HepG2 (cell line): Measurements from ENCODE around the gene HK2. TPM values are rescaled to one million over a fixed set of nuclear protein-coding genes. Genes with fewer than 3 reads are reported as not detected.

Experiments
- EHMT2 ChIP-seq: fragments of 200-600 bp; sonication (generic); IDR thresholded peaks from 2 replicates; pipeline ENCODE4 v1.7.0; 2017; ENCODE audit warnings: antibody characterized with exemption, low read depth, low read length, borderline replicate concordance
- EZH2 ChIP-seq: conservative IDR thresholded peaks from 2 replicates; pipeline ENCODE4 v1.6.1; 2012; ENCODE audit warnings: mild to moderate bottlenecking, low read depth, low read length, moderate library complexity
- GTF3A ChIP-seq: sonication (generic); formaldehyde crosslinking; conservative IDR thresholded peaks from 2 replicates; pipeline ENCODE4 v1.4.0; 2020; ENCODE audit warnings: mild to moderate bottlenecking, missing genetic modification reagents
- KAT2B ChIP-seq: fragments of 150-350 bp; IDR thresholded peaks from 2 replicates; pipeline ENCODE4 v1.6.1; 2014; ENCODE audit warnings: low read depth, low read length, borderline replicate concordance
- MEF2D ChIP-seq: sonication (generic); formaldehyde crosslinking; IDR thresholded peaks from 2 replicates; pipeline ENCODE4 v1.5.1; 2020; ENCODE audit warnings: mild to moderate bottlenecking, missing genetic modification reagents
- NKX3-1 ChIP-seq: sonication (generic); formaldehyde crosslinking; IDR thresholded peaks from 2 replicates; pipeline ENCODE4 v1.5.0; 2020; ENCODE audit warnings: missing genetic modification reagents
- NONO ChIP-seq, 2 experiments: fragments of 450-650 bp in 1 of 2; sonication (generic) in 1 of 2; formaldehyde crosslinking in 1 of 2; IDR thresholded peaks in 1 of 2; conservative IDR thresholded peaks in 1 of 2; 2 replicates each; pipeline versions ENCODE4 v1.6.1 to v1.8.0; 2017 to 2022; ENCODE audit warnings: mild to moderate bottlenecking in 1 of 2, missing genetic modification reagents in 1 of 2, moderate library complexity in 1 of 2
- RBM22 ChIP-seq: fragments of 200-400 bp; formaldehyde crosslinking; optimal IDR thresholded peaks from 2 replicates; pipeline ENCODE3; 2017; ENCODE audit warnings: mild to moderate bottlenecking, low read length, moderate library complexity
- SALL1 ChIP-seq: sonication (generic); formaldehyde crosslinking; IDR thresholded peaks from 2 replicates; pipeline ENCODE4 v1.8.0; 2022; ENCODE audit warnings: mild to moderate bottlenecking, missing genetic modification reagents
- SMAD3 ChIP-seq: sonication (generic); formaldehyde crosslinking; IDR thresholded peaks from 2 replicates; pipeline ENCODE4 v1.4.0; 2020; ENCODE audit warnings: missing genetic modification reagents
- SNAI1 ChIP-seq: sonication (generic); formaldehyde crosslinking; IDR thresholded peaks from 2 replicates; pipeline ENCODE4 v1.5.0; 2020; ENCODE audit warnings: mild to moderate bottlenecking, missing genetic modification reagents, borderline replicate concordance
- ZNF296 ChIP-seq: sonication (generic); formaldehyde crosslinking; conservative IDR thresholded peaks from 2 replicates; pipeline ENCODE4 v1.5.0; 2020; ENCODE audit warnings: mild to moderate bottlenecking, missing genetic modification reagents
- ZNF3 ChIP-seq: IDR thresholded peaks from 2 replicates; pipeline ENCODE4 v1.7.0; 2017; ENCODE audit warnings: inconsistent platforms
- ZNF350 ChIP-seq: sonication (generic); formaldehyde crosslinking; IDR thresholded peaks from 2 replicates; pipeline ENCODE4 v1.4.0; 2020; ENCODE audit warnings: mild to moderate bottlenecking, low read depth, missing genetic modification reagents, borderline replicate concordance
- ZNF382 ChIP-seq: sonication (generic); formaldehyde crosslinking; IDR thresholded peaks from 2 replicates; pipeline ENCODE4 v1.5.0; 2020; ENCODE audit warnings: missing genetic modification reagents, mild to moderate bottlenecking, borderline replicate concordance
- polyA plus RNA-seq, 8 experiments: library from polyadenylated mRNA; depleted of rRNA in 3 of 8; stranded (reverse) in 7 of 8; unstranded in 1 of 8; fragments of >200 nt; fragmentation: Illumina TruSeq in 4 of 8; extraction: Trizol in 4 of 8; gene quantifications; 2 replicates each; pipeline versions ENCODE4 v1.2.1 to v1.2.3, GENCODE V29; 2011 to 2016; ENCODE audit warnings: low read depth in 4 of 8, missing spikeins in 1 of 8, mixed read lengths in 1 of 8; ENCODE audit not compliant: insufficient read depth in 1 of 8
- total RNA-seq, 5 experiments: library from RNA; depleted of rRNA; stranded (reverse); fragments of >200 nt; fragmentation: Illumina TruSeq; extraction: Trizol; gene quantifications; 2 replicates each; pipeline ENCODE4 v1.2.3, GENCODE V29; 2016; ENCODE audit warnings: low read depth in 1 of 5
- TF ChIP-seq, protein P1 (sequence below): sonication (generic); formaldehyde crosslinking; IDR thresholded peaks from 2 replicates; pipeline ENCODE4 v1.4.0; 2020; ENCODE audit warnings: missing genetic modification reagents, mild to moderate bottlenecking, borderline replicate concordance
- TF ChIP-seq, protein P2 (sequence below): sonication (generic); formaldehyde crosslinking; conservative IDR thresholded peaks from 2 replicates; pipeline ENCODE4 v1.4.0; 2020; ENCODE audit warnings: mild to moderate bottlenecking, missing genetic modification reagents, moderate library complexity
- TF ChIP-seq, protein P3 (sequence below): sonication (generic); formaldehyde crosslinking; IDR thresholded peaks from 2 replicates; pipeline ENCODE4 v1.5.0; 2020; ENCODE audit warnings: missing genetic modification reagents
- TF ChIP-seq, protein P4 (sequence below): sonication (generic); formaldehyde crosslinking; IDR thresholded peaks from 2 replicates; pipeline ENCODE4 v1.4.0; 2020; ENCODE audit warnings: missing genetic modification reagents

The HK2 gene
- total and polyA plus RNA-seq, 2 of the 13 experiments (the other 11 are each of a cell fraction or from before 2014, with no cell fraction given) = 13.2 to 101 TPM

DNA sequence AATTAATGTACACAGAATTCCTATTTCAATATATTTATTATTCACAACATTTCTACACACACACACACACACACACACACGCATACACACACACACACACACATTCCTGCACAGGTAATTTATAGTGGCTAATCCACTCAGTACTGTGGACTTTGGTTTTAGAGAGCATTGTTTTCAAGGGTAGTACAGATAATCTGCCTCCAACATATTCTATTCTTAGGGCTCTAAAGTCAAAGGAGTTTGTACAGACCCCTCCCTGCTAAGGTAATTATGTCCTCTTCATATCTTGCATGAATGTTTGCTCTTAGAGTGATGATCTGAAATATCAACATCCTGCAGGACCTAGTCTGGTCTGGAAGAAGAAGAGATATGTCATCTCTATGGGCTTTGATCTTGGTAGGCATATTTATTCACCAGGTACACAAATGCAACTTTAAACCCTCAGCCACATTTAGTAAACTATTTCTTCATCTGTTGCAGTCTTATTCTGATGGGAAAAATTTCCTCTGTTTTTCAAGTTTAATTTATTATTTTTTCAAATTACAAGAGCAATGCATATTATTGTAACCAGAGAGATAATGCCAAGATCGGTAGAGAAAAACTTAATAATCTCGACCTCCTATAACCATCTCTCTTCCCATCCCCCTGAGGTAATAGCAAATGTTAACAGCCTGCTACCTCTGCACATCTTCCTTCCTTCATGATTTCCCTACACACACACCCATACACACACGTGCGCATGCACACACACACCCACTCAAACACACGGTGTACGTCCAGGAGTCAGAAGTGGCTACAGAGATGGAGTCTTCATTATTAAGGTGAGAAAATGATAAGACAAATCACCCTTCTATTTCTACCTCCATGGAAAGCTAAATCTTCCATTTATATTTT, 106.2 kb downstream of the HK2 start (continued):
- TF ChIP-seq SALL1 (CRISPR knock-in tag) = peak; percentile 92
- TF ChIP-seq SMAD3 (CRISPR knock-in tag) = peak; percentile 91; the same call in 1 of the 2 replicates
- TF ChIP-seq RBM22 = no peak
- TF ChIP-seq ZNF382 (CRISPR knock-in tag) = no peak
- TF ChIP-seq EHMT2 = no peak; the same call in none of the 2 replicates
- TF ChIP-seq NONO (IDR thresholded peaks at IDR 0.05) = no peak
- peak; percentile 51; the same call in 1 of the 2 replicates for TF ChIP-seq NONO (CRISPR knock-in tag; conservative IDR thresholded peaks at IDR 0.05)
- TF ChIP-seq, protein P1, sequence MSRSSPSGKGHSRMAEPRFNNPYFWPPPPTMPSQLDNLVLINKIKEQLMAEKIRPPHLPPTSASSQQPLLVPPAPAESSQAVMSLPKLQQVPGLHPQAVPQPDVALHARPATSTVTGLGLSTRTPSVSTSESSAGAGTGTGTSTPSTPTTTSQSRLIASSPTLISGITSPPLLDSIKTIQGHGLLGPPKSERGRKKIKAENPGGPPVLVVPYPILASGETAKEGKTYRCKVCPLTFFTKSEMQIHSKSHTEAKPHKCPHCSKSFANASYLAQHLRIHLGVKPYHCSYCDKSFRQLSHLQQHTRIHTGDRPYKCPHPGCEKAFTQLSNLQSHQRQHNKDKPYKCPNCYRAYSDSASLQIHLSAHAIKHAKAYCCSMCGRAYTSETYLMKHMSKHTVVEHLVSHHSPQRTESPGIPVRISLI (CRISPR knock-in tag) = peak; percentile 68; the same call in 1 of the 2 replicates
- no peak for TF ChIP-seq KAT2B
- TF ChIP-seq ZNF296 (CRISPR knock-in tag) = no peak
- TF ChIP-seq NKX3-1 (CRISPR knock-in tag) = peak; percentile 83
- TF ChIP-seq EZH2 = no peak
- no peak for TF ChIP-seq ZNF350 (CRISPR knock-in tag)
- TF ChIP-seq, protein P2, sequence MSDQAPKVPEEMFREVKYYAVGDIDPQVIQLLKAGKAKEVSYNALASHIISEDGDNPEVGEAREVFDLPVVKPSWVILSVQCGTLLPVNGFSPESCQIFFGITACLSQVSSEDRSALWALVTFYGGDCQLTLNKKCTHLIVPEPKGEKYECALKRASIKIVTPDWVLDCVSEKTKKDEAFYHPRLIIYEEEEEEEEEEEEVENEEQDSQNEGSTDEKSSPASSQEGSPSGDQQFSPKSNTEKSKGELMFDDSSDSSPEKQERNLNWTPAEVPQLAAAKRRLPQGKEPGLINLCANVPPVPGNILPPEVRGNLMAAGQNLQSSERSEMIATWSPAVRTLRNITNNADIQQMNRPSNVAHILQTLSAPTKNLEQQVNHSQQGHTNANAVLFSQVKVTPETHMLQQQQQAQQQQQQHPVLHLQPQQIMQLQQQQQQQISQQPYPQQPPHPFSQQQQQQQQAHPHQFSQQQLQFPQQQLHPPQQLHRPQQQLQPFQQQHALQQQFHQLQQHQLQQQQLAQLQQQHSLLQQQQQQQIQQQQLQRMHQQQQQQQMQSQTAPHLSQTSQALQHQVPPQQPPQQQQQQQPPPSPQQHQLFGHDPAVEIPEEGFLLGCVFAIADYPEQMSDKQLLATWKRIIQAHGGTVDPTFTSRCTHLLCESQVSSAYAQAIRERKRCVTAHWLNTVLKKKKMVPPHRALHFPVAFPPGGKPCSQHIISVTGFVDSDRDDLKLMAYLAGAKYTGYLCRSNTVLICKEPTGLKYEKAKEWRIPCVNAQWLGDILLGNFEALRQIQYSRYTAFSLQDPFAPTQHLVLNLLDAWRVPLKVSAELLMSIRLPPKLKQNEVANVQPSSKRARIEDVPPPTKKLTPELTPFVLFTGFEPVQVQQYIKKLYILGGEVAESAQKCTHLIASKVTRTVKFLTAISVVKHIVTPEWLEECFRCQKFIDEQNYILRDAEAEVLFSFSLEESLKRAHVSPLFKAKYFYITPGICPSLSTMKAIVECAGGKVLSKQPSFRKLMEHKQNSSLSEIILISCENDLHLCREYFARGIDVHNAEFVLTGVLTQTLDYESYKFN (CRISPR knock-in tag) = peak; percentile 99
- peak; percentile 25; the same call in 1 of the 2 replicates for TF ChIP-seq ZNF3
- TF ChIP-seq MEF2D = peak; percentile 99
- TF ChIP-seq SNAI1 = no peak; the same call in 1 of the 2 replicates
- no peak; the same call in 1 of the 2 replicates for TF ChIP-seq GTF3A (CRISPR knock-in tag)
- TF ChIP-seq, protein P3, sequence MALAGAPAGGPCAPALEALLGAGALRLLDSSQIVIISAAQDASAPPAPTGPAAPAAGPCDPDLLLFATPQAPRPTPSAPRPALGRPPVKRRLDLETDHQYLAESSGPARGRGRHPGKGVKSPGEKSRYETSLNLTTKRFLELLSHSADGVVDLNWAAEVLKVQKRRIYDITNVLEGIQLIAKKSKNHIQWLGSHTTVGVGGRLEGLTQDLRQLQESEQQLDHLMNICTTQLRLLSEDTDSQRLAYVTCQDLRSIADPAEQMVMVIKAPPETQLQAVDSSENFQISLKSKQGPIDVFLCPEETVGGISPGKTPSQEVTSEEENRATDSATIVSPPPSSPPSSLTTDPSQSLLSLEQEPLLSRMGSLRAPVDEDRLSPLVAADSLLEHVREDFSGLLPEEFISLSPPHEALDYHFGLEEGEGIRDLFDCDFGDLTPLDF (CRISPR knock-in tag) = no peak
- TF ChIP-seq, protein P4, sequence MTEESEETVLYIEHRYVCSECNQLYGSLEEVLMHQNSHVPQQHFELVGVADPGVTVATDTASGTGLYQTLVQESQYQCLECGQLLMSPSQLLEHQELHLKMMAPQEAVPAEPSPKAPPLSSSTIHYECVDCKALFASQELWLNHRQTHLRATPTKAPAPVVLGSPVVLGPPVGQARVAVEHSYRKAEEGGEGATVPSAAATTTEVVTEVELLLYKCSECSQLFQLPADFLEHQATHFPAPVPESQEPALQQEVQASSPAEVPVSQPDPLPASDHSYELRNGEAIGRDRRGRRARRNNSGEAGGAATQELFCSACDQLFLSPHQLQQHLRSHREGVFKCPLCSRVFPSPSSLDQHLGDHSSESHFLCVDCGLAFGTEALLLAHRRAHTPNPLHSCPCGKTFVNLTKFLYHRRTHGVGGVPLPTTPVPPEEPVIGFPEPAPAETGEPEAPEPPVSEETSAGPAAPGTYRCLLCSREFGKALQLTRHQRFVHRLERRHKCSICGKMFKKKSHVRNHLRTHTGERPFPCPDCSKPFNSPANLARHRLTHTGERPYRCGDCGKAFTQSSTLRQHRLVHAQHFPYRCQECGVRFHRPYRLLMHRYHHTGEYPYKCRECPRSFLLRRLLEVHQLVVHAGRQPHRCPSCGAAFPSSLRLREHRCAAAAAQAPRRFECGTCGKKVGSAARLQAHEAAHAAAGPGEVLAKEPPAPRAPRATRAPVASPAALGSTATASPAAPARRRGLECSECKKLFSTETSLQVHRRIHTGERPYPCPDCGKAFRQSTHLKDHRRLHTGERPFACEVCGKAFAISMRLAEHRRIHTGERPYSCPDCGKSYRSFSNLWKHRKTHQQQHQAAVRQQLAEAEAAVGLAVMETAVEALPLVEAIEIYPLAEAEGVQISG (CRISPR knock-in tag) = no peak
